H1 (cell line): Measurements from ENCODE around the gene DES. TPM values are rescaled to one million over a fixed set of nuclear protein-coding genes. Genes with fewer than 3 reads are reported as not detected.
A peak's percentile ranks its signal among the peaks of the same experiment; 100 is the strongest.

ENCODE experiments used
- BACH1 ChIP-seq: IDR thresholded peaks from 2 replicates; pipeline ENCODE4 v1.6.1; 2012; ENCODE audit warnings: low read length, improper control_type of control experiment
- CEBPB ChIP-seq: IDR thresholded peaks from 2 replicates; pipeline ENCODE4 v1.6.1; 2012; ENCODE audit warnings: low read depth, low read length
- CTCF ChIP-seq, 3 experiments: IDR thresholded peaks; 1 replicate in 2 of 3; 2 replicates in 1 of 3; pipeline versions ENCODE4 v1.5.1 to v1.6.1; 2011; ENCODE audit warnings: low read length in 3 of 3, mild to moderate bottlenecking in 3 of 3, inconsistent platforms in 2 of 3, low read depth in 1 of 3, moderate library complexity in 1 of 3; ENCODE audit not compliant: insufficient read depth in 1 of 3; ENCODE audit errors: control extremely low read depth in 1 of 3
- EGR1 ChIP-seq: IDR thresholded peaks from 2 replicates; pipeline ENCODE4 v1.6.1; 2011; ENCODE audit warnings: low read depth, low read length, borderline replicate concordance
- EP300 ChIP-seq, 2 experiments: IDR thresholded peaks; 1 replicate in 1 of 2; 2 replicates in 1 of 2; pipeline ENCODE4 v1.6.1; 2011 to 2012; ENCODE audit warnings: low read depth in 2 of 2, low read length in 2 of 2, mild to moderate bottlenecking in 2 of 2, borderline replicate concordance in 1 of 2, inconsistent platforms in 1 of 2, moderate library complexity in 1 of 2
- KDM4A ChIP-seq: IDR thresholded peaks from one replicate; pipeline ENCODE4 v1.7.1; 2012; ENCODE audit warnings: low read depth, mild to moderate bottlenecking, moderate library complexity, low read length, inconsistent platforms; ENCODE audit not compliant: severe bottlenecking
- KDM5A ChIP-seq: fragments of 200-600 bp; IDR thresholded peaks from 2 replicates; pipeline ENCODE4 v1.7.1; 2012; ENCODE audit warnings: mild to moderate bottlenecking, low read length, inconsistent platforms, mixed read lengths
- MAX ChIP-seq: IDR thresholded peaks from 2 replicates; pipeline ENCODE4 v1.6.1; 2012; ENCODE audit warnings: inconsistent platforms
- PHF8 ChIP-seq: fragments of 200-600 bp; sonication (generic); conservative IDR thresholded peaks from 2 replicates; pipeline ENCODE4 v1.7.1; 2012; ENCODE audit warnings: low read depth, mild to moderate bottlenecking, inconsistent platforms, low read length, moderate library complexity
- SIN3A ChIP-seq, 2 experiments: IDR thresholded peaks in 1 of 2; conservative IDR thresholded peaks in 1 of 2; 2 replicates each; pipeline ENCODE4 v1.6.1; 2011 to 2012; ENCODE audit warnings: low read length in 2 of 2, improper control_type of control experiment in 1 of 2, low read depth in 1 of 2, mild to moderate bottlenecking in 1 of 2
- SP1 ChIP-seq: IDR thresholded peaks from 2 replicates; pipeline ENCODE4 v1.6.1; 2011; ENCODE audit warnings: low read depth, low read length
- SP4 ChIP-seq: IDR thresholded peaks from 2 replicates; pipeline ENCODE4 v1.6.1; 2012; ENCODE audit warnings: low read length, inconsistent platforms
- SUZ12 ChIP-seq: fragments of 200-600 bp; sonication (generic); IDR thresholded peaks from 2 replicates; pipeline ENCODE4 v1.6.1; 2012; ENCODE audit warnings: mild to moderate bottlenecking, inconsistent platforms, low read length, moderate library complexity, mixed read lengths
- ZNF274 ChIP-seq: IDR thresholded peaks from 2 replicates; pipeline ENCODE4 v1.7.0; 2012; ENCODE audit warnings: low read length, borderline replicate concordance; ENCODE audit errors: extremely low read depth
- polyA plus RNA-seq, 7 experiments: library from polyadenylated mRNA; depleted of rRNA in 3 of 7; stranded (reverse) in 5 of 7; unstranded in 2 of 7; fragments of >200 nt in 5 of 7; fragments of 200-250 nt in 2 of 7; gene quantifications; 1 replicate in 5 of 7; 2 replicates in 1 of 7; 4 replicates in 1 of 7; pipeline versions ENCODE4 v1.2.1 to v1.2.3, GENCODE V29; 2011 to 2013; ENCODE audit warnings: missing spikeins in 2 of 7, mixed read lengths in 2 of 7
- total RNA-seq: library from RNA; stranded (reverse); fragmentation: NEBNext Ultra II Directional; extraction: Animal tissue kit (Norgen Biotek cat#: 25700); gene quantifications from 2 replicates; pipeline ENCODE4 v1.2.1, GENCODE V29; 2021

DES gene
- total and polyA plus RNA-seq, 2 of the 8 experiments (the other 6 are each of a cell fraction or from before 2014, with no cell fraction given), result 1.8 to 4.3 TPM

GRCh38 chr2:219388121-219388906 is 29.9 kb upstream of the DES start (continued):
- TF ChIP-seq CTCF (IDR thresholded peaks at IDR 0.05; ENCODE audit: control extremely low read depth in 1 of 3, insufficient read depth in 1 of 3, low read depth in 1 of 3, low read length in 3 of 3) (peak; percentile 33 to 67 (median 50)), KDM5A (no peak), EP300 (IDR thresholded peaks at IDR 0.05; ENCODE audit: borderline replicate concordance in 1 of 2, low read depth in 2 of 2, low read length in 2 of 2) (no peak; a peak in 1 of 3 replicates), SIN3A (conservative IDR thresholded peaks at IDR 0.05 in 1 of 2, IDR thresholded peaks at IDR 0.05 in 1 of 2; ENCODE audit: low read depth in 1 of 2, low read length in 2 of 2) (0 out of 4 replicates have a peak, but pooled peaks of 1 of the 2 experiments have one; percentile 29), SP1 (0 out of 2 replicates have a peak, but pooled peaks have one; percentile 31), SP4 (peak; percentile 55), MAX (peak; percentile 19; the same call in 1 of the 2 replicates), BACH1 (peak; percentile 98), PHF8 (peak; percentile 48; the same call in 1 of the 2 replicates), KDM4A (peak; percentile 38), CEBPB (no peak), EGR1 (peak; percentile 64; the same call in 1 of the 2 replicates), ZNF274 (no peak), SUZ12 (no peak; the same call in 1 of the 2 replicates)
